CD4-positive, alpha-beta memory T cell (primary cell): ENCODE results near the gene ZNF749. TPM values are rescaled to one million over a fixed set of nuclear protein-coding genes. Genes with fewer than 3 reads are reported as not detected.

ENCODE experiments used
- CTCF ChIA-PET: fragments of 350-600 bp; sonication (Branson Sonifier 250); formaldehyde crosslinking; loops from one replicate; lab custom pipeline; 2021; ENCODE audit warnings: inconsistent platforms; ENCODE audit not compliant: partially characterized antibody; lab: Charles Lee
- POLR2A ChIA-PET: fragments of 350-600 bp; sonication (Branson Sonifier 250); formaldehyde crosslinking; loops from one replicate; lab custom pipeline; 2021; ENCODE audit not compliant: partially characterized antibody; lab: Charles Lee
- DNase-seq, 5 donors: peaks; one replicate each; pipeline versions ENCODE4 v3.0.0 to v3.0.0-alpha.2; 2020 to 2022; ENCODE audit warnings: mixed read lengths in 1 of 5
- H3K27ac ChIP-seq: one replicate; pipeline ENCODE4 v1.7.0; 2013; ENCODE audit warnings: low read depth, low read length
- H3K27me3 ChIP-seq: 2 replicates; pipeline ENCODE4 v1.7.0; 2013; ENCODE audit warnings: mild to moderate bottlenecking, low read length, moderate library complexity; ENCODE audit not compliant: insufficient read depth
- H3K36me3 ChIP-seq: 2 replicates; pipeline ENCODE4 v1.7.0; 2013; ENCODE audit warnings: mild to moderate bottlenecking, low read length, moderate library complexity; ENCODE audit not compliant: insufficient read depth
- H3K4me1 ChIP-seq: 2 replicates; pipeline ENCODE4 v1.7.0; 2013; ENCODE audit warnings: mild to moderate bottlenecking, low read length, moderate library complexity; ENCODE audit not compliant: insufficient read depth
- H3K4me3 ChIP-seq, 2 donors: one replicate each; pipeline ENCODE4 v1.7.0; 2013; ENCODE audit warnings: low read length in 2 of 2, mild to moderate bottlenecking in 1 of 2
- H3K9me3 ChIP-seq, 2 donors: one replicate each; pipeline ENCODE4 v1.7.0; 2013; ENCODE audit warnings: low read length in 2 of 2, control low read depth in 1 of 2; ENCODE audit not compliant: control insufficient read depth in 1 of 2
- H3K27ac Mint-ChIP-seq, 7 donors: one replicate each; pipeline ENCODE4 v1.8.0; 2020 to 2021; ENCODE audit warnings: mixed read lengths in 7 of 7, mild to moderate bottlenecking in 6 of 7, inconsistent platforms in 3 of 7, moderate library complexity in 3 of 7
- H3K27me3 Mint-ChIP-seq, 2 donors: one replicate each; pipeline ENCODE4 v1.8.0; 2020 to 2021; ENCODE audit warnings: mixed read lengths in 2 of 2
- H3K36me3 Mint-ChIP-seq, 2 donors: one replicate each; pipeline ENCODE4 v1.8.0; 2020 to 2021; ENCODE audit warnings: mixed read lengths in 2 of 2, inconsistent platforms in 1 of 2, mild to moderate bottlenecking in 1 of 2
- H3K4me1 Mint-ChIP-seq, 4 donors: one replicate each; pipeline ENCODE4 v1.8.0; 2020 to 2021; ENCODE audit warnings: mixed read lengths in 4 of 4, mild to moderate bottlenecking in 1 of 4
- H3K4me3 Mint-ChIP-seq, 8 donors: one replicate each; pipeline ENCODE4 v1.8.0; 2020 to 2021; ENCODE audit warnings: mixed read lengths in 8 of 8, mild to moderate bottlenecking in 7 of 8, moderate library complexity in 6 of 8, inconsistent platforms in 3 of 8
- H3K9me3 Mint-ChIP-seq, 8 donors: one replicate each; pipeline ENCODE4 v1.8.0; 2020 to 2021; ENCODE audit warnings: mixed read lengths in 8 of 8, mild to moderate bottlenecking in 5 of 8, inconsistent platforms in 3 of 8, moderate library complexity in 1 of 8
- intact Hi-C: fragments of 100-400 bp; cut with micrococcal nuclease; formaldehyde crosslinking; loops from one replicate; pipeline ENCODE4 v1.15.1; 2023
- polyA plus RNA-seq, 2 donors: library from polyadenylated mRNA; unstranded; fragments of 300-500 nt; fragmentation: Illumina TruSeq; gene quantifications; one replicate each; pipeline ENCODE4 v1.2.3, GENCODE V29; 2021
- total RNA-seq, 2 experiments: library from RNA; stranded (reverse); gene quantifications; one replicate each; pipeline ENCODE4 v1.2.3, GENCODE V29; 2021

The ZNF749 gene
- total RNA-seq (10 to 100 TPM; 14.8 to 15.2 TPM), polyA plus RNA-seq (10 to 100 TPM in 1 of 2 donors, 1 to 10 TPM in 1; 5.9 to 21.4 TPM)

GRCh38 chr19:57435062-57435978 is at the start of gene ZNF749:
TSS of gene ZNF749 (plus strand) at chr19:57435325. CDS start at chr19:57435579, 254 bp downstream.
- Histone ChIP-seq H3K27me3 (no peaks in the 10 kb centered on the region), H3K36me3 (no peaks in the 10 kb centered on the region), H3K4me3 (peak within 1 kb of the TSS; percentile 62 to 70), H3K9me3 (peaks cover 0 to 1% of the 10 kb centered on the region in 2 donors), H3K4me1 (peaks cover 13% of the 10 kb centered on the region), H3K27ac (peak within 1 kb of the TSS; percentile 66)
- Mint-ChIP-seq H3K4me1 (peaks cover 22 to 36% (median 28%) of the 10 kb centered on the region in 4 donors), H3K36me3 (peaks cover 35 to 37% of the 10 kb centered on the region in 2 donors), H3K9me3 (peaks cover 9 to 28% (median 18%) of the 10 kb centered on the region in 8 donors), H3K27me3 (peaks cover 0 to 2% of the 10 kb centered on the region in 2 donors), H3K27ac (peak within 1 kb of the TSS; percentile 83 to 99 (median 97)), H3K4me3 (peak within 1 kb of the TSS; percentile 96 to 100 (median 98))
- DNase-seq, result peak; percentile 95 to 99 (median 97)
- ChIA-PET CTCF (interaction anchor here (0.8 kb wide), 2 partner anchors 334 to 567 kb away, joined by 3 read pairs; partner anchors contain the start of genes ZNF586 and ZNF606), POLR2A (interaction anchor here (1.0 to 1.6 kb wide), 6 partner anchors 23 to 125 kb away, joined by 3 to 6 read pairs (median 4); partner anchors contain the start of genes ZNF17, ZNF419, ZNF548 and ZNF773)
- intact Hi-C loops, result loop anchor here (1.0 to 10.0 kb wide), 14 partner anchors 24 to 720 kb away; partner anchors contain the start of genes TRAPPC2B, ZNF17, ZNF211 and ZNF419

DNA sequence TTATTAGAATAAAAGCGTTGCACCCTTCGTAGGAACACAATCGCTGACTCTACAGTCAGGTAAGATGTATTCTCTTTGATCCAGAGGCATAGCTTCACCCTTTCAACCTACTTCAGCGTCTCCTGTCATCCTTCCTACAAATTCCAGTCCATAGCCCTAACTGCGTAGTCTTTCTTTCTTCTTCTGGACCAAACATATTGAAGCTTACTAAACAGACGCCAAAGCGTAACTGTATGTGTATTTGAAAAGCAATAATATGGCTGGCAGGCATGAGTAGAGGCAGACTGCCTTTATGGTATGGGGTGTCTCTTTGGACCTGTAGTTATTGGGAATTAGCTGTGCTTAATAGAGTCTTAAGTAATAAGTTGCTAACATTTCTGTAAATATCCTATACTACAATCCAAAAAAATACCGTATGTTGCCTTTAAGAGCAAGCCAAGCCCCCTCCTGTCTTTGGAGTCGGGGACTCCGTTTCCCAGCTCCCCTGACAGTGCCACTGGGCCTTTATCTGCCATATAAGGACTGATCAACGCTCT is 45.9 kb upstream of the ZNF749 start:
- peaks cover 6% of the 10 kb centered on the region for H3K36me3 ChIP-seq
- peaks cover 1 to 3% of the 10 kb centered on the region in 2 donors for H3K27me3 Mint-ChIP-seq
- ChIA-PET POLR2A (interaction anchor here (0.7 to 1.9 kb wide), 20 partner anchors 15 to 1051 kb away, joined by 3 to 15 read pairs (median 4); partner anchors contain the start of genes TRAPPC2B, ZNF132, ZNF211 and ZNF264), CTCF (interaction anchor here (1.0 to 1.4 kb wide), 3 partner anchors 15 to 26 kb away, joined by 3 to 8 read pairs (median 4); partner anchors contain the start of genes TRAPPC2B and ZNF547)
- H3K4me1 ChIP-seq, result peaks cover 22% of the 10 kb centered on the region
- no peaks in the 10 kb centered on the region for H3K27me3 ChIP-seq
- H3K27ac ChIP-seq, result peak overlapping the region; percentile 95
- peaks cover 21 to 39% (median 30%) of the 10 kb centered on the region in 4 donors for H3K4me1 Mint-ChIP-seq
- H3K4me3 ChIP-seq, result peak overlapping the region; percentile 6 to 62
- H3K9me3 ChIP-seq, result no peaks in the 10 kb centered on the region
- peak overlapping the region; percentile 98 to 100 (median 99) for H3K27ac Mint-ChIP-seq
- H3K9me3 Mint-ChIP-seq, result peaks cover 0 to 36% (median 6%) of the 10 kb centered on the region in 8 donors
- H3K36me3 Mint-ChIP-seq, result peaks cover 32 to 46% of the 10 kb centered on the region in 2 donors
- H3K4me3 Mint-ChIP-seq, result peak overlapping the region; percentile 97 to 99 (median 98)
- intact Hi-C loops, result loop anchor here (1.0 kb wide), 8 partner anchors 22 to 916 kb away; partner anchors contain the start of genes ERVK3-1, TRAPPC2B, ZNF17 and ZNF264
- DNase-seq, result no peak

GRCh38 chr19:57389730-57390598 is 45.2 kb upstream of the ZNF749 start, which contains the start of gene ZNF548:
TSS of gene ZNF548 (plus strand) at chr19:57389854. CDS start at chr19:57390100, 246 bp downstream.
- H3K4me3 ChIP-seq, result peak within 1 kb of the TSS; percentile 52 to 62
- Mint-ChIP-seq H3K4me1 (peaks cover 22 to 41% (median 31%) of the 10 kb centered on the region in 4 donors), H3K27me3 (peaks cover 0 to 3% of the 10 kb centered on the region in 2 donors), H3K9me3 (peaks cover 2 to 40% (median 11%) of the 10 kb centered on the region in 8 donors), H3K4me3 (peak within 1 kb of the TSS; percentile 97 to 99 (median 98)), H3K36me3 (peaks cover 39 to 53% of the 10 kb centered on the region in 2 donors), H3K27ac (peak within 1 kb of the TSS; percentile 98 to 100 (median 99))
- peak; percentile 93 to 100 (median 95) for DNase-seq
- POLR2A ChIA-PET, result interaction anchor here (0.7 to 1.9 kb wide), 20 partner anchors 14 to 1050 kb away, joined by 3 to 15 read pairs (median 4); partner anchors contain the start of genes TRAPPC2B, ZNF132, ZNF211 and ZNF264
- H3K27me3 ChIP-seq, result no peaks in the 10 kb centered on the region
- intact Hi-C loops, result loop anchor here (1.0 kb wide), 8 partner anchors 21 to 915 kb away; partner anchors contain the start of genes ERVK3-1, TRAPPC2B, ZNF17 and ZNF264
- H3K27ac ChIP-seq, result peak within 1 kb of the TSS; percentile 95
- H3K9me3 ChIP-seq, result no peaks in the 10 kb centered on the region
- CTCF ChIA-PET, result interaction anchor here (1.0 to 1.4 kb wide), 3 partner anchors 14 to 26 kb away, joined by 3 to 8 read pairs (median 4); partner anchors contain the start of genes TRAPPC2B and ZNF547
- H3K4me1 ChIP-seq, result peaks cover 22% of the 10 kb centered on the region
- peaks cover 9% of the 10 kb centered on the region for H3K36me3 ChIP-seq

DNA sequence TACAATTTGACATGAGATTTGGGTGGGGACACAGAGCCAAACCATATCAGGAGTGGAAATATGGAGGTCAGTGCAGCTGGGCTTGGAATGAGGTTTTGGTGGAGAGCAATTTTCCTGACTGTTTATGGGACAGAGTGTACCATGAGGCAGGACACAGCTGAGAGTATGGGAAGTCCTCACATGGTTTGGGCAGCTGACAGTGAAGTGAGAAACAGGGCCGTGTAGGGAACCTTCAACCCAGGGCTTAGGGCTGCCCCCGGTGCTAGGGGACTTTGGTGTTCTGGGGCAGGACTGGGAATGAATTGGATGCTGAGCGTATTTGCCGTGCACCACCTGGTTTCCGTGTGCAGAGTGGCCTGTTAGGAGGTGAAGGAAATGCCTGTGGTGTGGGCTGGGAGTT is 39.4 kb upstream of the ZNF749 start:
- H3K36me3 Mint-ChIP-seq, result peaks cover 85 to 88% of the 10 kb centered on the region in 2 donors
- DNase-seq, result no peak
- Histone ChIP-seq H3K4me1 (peaks cover 8% of the 10 kb centered on the region), H3K9me3 (peaks cover 4 to 19% of the 10 kb centered on the region in 2 donors), H3K36me3 (peaks cover 42% of the 10 kb centered on the region), H3K27me3 (no peaks in the 10 kb centered on the region), H3K4me3 (no peak overlapping the region), H3K27ac (no peak overlapping the region)
- peak overlapping the region in 1 of 7 donors; percentile 86 for H3K27ac Mint-ChIP-seq
- peaks cover 8 to 17% (median 12%) of the 10 kb centered on the region in 4 donors for H3K4me1 Mint-ChIP-seq
- no peaks in the 10 kb centered on the region for H3K27me3 Mint-ChIP-seq
- POLR2A ChIA-PET, result no interaction called here
- CTCF ChIA-PET, result no interaction called here
- no peak overlapping the region for H3K4me3 Mint-ChIP-seq
- H3K9me3 Mint-ChIP-seq, result peaks cover 5 to 73% (median 56%) of the 10 kb centered on the region in 8 donors
- intact Hi-C loops, result no loop called here

- no peak overlapping the region for H3K27ac ChIP-seq
- DNase-seq, result no peak
- H3K27ac Mint-ChIP-seq, result no peak overlapping the region
- H3K36me3 Mint-ChIP-seq, result peaks cover 65 to 83% of the 10 kb centered on the region in 2 donors
- intact Hi-C loops, result no loop called here
- POLR2A ChIA-PET, result no interaction called here
- H3K4me3 ChIP-seq, result no peak overlapping the region
- no peaks in the 10 kb centered on the region for H3K27me3 ChIP-seq
- peaks cover 40% of the 10 kb centered on the region for H3K36me3 ChIP-seq
- peaks cover 5 to 78% (median 59%) of the 10 kb centered on the region in 8 donors for H3K9me3 Mint-ChIP-seq
- CTCF ChIA-PET, result no interaction called here
- H3K27me3 Mint-ChIP-seq, result no peaks in the 10 kb centered on the region
- no peaks in the 10 kb centered on the region for H3K4me1 ChIP-seq
- peaks cover 0 to 4% (median 1%) of the 10 kb centered on the region in 4 donors for H3K4me1 Mint-ChIP-seq
- no peak overlapping the region for H3K4me3 Mint-ChIP-seq
- H3K9me3 ChIP-seq, result peaks cover 4 to 21% of the 10 kb centered on the region in 2 donors
These were observed 36.3 kb upstream of the ZNF749 start for GRCh38 chr19:57398868-57399267.
